Femur (tissue), 1 donor: ENCODE data around the gene POLR2J.
"Not testable (repeated sequence)": the region's sequence is repeated elsewhere in the genome, so short reads cannot be mapped to it uniquely, and the experiment has no call there.

Experiments used
- DNase-seq: peaks from one replicate; pipeline ENCODE4 v3.0.0-alpha.2; 2017

POLR2J gene

GRCh38 chr7:102464577-102465280, 14.0 kb downstream of the POLR2J start, which contains the start of the genes ALKBH4 and LRWD1:
ALKBH4 (minus strand) TSS chr7:102464863; CDS start chr7:102464836, 27 bp downstream.
LRWD1 (plus strand) TSS chr7:102464984; CDS start chr7:102465081, 97 bp downstream.
- peak; percentile 95 for DNase-seq

GRCh38 chr7:102463841-102464576, 14.7 kb downstream of the POLR2J start:
- no peak for DNase-seq

- DNase-seq: no peak
Observed at GRCh38 chr7:102460467-102460866, 18.3 kb downstream of the POLR2J start.

GRCh38 chr7:102459221-102459844, 19.4 kb downstream of the POLR2J start:
- DNase-seq: no peak

- DNase-seq: no peak
Observed at GRCh38 chr7:102457352-102457924, 21.3 kb downstream of the POLR2J start.

- no peak for DNase-seq
Observed at GRCh38 chr7:102456327-102456726, 22.4 kb downstream of the POLR2J start.

GRCh38 chr7:102455596-102455995, 23.1 kb downstream of the POLR2J start:
- no peak for DNase-seq

GRCh38 chr7:102454932-102455331, 23.8 kb downstream of the POLR2J start:
- not testable (repeated sequence) for DNase-seq

GRCh38 chr7:102454468-102454867, 24.3 kb downstream of the POLR2J start:
- DNase-seq: no peak

GRCh38 chr7:102453319-102453718, 25.4 kb downstream of the POLR2J start:
- no peak for DNase-seq

- no peak for DNase-seq
Observed at GRCh38 chr7:102452451-102452850, 26.3 kb downstream of the POLR2J start.

GRCh38 chr7:102451371-102452054, 27.2 kb downstream of the POLR2J start:
- DNase-seq: no peak

GRCh38 chr7:102450242-102450641, 28.5 kb downstream of the POLR2J start:
- no peak for DNase-seq

GRCh38 chr7:102449136-102449535, 29.6 kb downstream of the POLR2J start:
- no peak for DNase-seq

GRCh38 chr7:102447311-102447710, 31.4 kb downstream of the POLR2J start:
- DNase-seq: no peak

GRCh38 chr7:102446387-102447156, 32.1 kb downstream of the POLR2J start:
- no peak for DNase-seq

GRCh38 chr7:102445674-102446071, 33.0 kb downstream of the POLR2J start:
- DNase-seq: no peak

GRCh38 chr7:102444961-102445673, 33.6 kb downstream of the POLR2J start:
- no peak for DNase-seq

- no peak for DNase-seq
Observed at GRCh38 chr7:102439963-102440795, 38.5 kb downstream of the POLR2J start.

GRCh38 chr7:102436118-102436517, 42.6 kb downstream of the POLR2J start:
- no peak for DNase-seq
